ENCODE results near the gene PELI2. TPM values are rescaled to one million over a fixed set of nuclear protein-coding genes. Genes with fewer than 3 reads are reported as not detected.

The PELI2 gene
- total and polyA plus RNA-seq, 2 experiments from 2014 or later = 8.0 to 24.5 TPM

GRCh38 chr14:56224691-56225681 lies 106.8 kb downstream of the PELI2 start (continued):
- TF ChIP-seq ZNF462 (CRISPR knock-in tag; IDR thresholded peaks at IDR 0.05) = no peak

- H3K9me3 Mint-ChIP-seq = peaks cover 3% of the 10 kb centered on the region; the same call in 2 of the 3 replicates
- DNase-seq (ENCODE audit: low spot score) = no peak
- TF ChIP-seq NANOG (IDR thresholded peaks at IDR 0.05; ENCODE audit: borderline replicate concordance) (no peak), ZNF462 (CRISPR knock-in tag; IDR thresholded peaks at IDR 0.05) (no peak), ETS1 (IDR thresholded peaks at IDR 0.05) (no peak)
These were observed 117.2 kb downstream of the PELI2 start for GRCh38 chr14:56235388-56235787.

More at GRCh38 chr14:56235388-56235787, 117.2 kb downstream of the PELI2 start:
- no peak overlapping the region for H3K27ac ChIP-seq (ENCODE audit: low read depth)
- no peaks in the 10 kb centered on the region for H3K79me2 ChIP-seq (replicated peaks; ENCODE audit: insufficient read depth)
- peaks cover 5% of the 10 kb centered on the region; the same call in 1 of the 2 replicates for H3K4me1 ChIP-seq (ENCODE audit: insufficient read depth)
- no peak overlapping the region for H3K4me2 ChIP-seq
- no peak overlapping the region for H3K4me3 ChIP-seq
- H2AFZ ChIP-seq = no peak overlapping the region
- ATAC-seq = no peak
- H3K27ac Mint-ChIP-seq = no peak overlapping the region
- H3K27me3 ChIP-seq (ENCODE audit: insufficient read depth) = no peaks in the 10 kb centered on the region
- no peaks in the 10 kb centered on the region; the same call in 1 of the 3 replicates for H3K4me1 Mint-ChIP-seq
- 0 out of 3 replicates have a peak, but pooled peaks cover 1% of the 10 kb centered on the region for H3K36me3 Mint-ChIP-seq (ENCODE audit: low read depth)
- H3K9me2 ChIP-seq (ENCODE audit: insufficient read depth) = no peaks in the 10 kb centered on the region
- H3K36me3 ChIP-seq (ENCODE audit: insufficient read depth) = no peaks in the 10 kb centered on the region
- H4K20me1 ChIP-seq (replicated peaks; ENCODE audit: insufficient read depth) = no peaks in the 10 kb centered on the region; the same call in none of the 2 replicates
- no peaks in the 10 kb centered on the region for H3K27me3 Mint-ChIP-seq (ENCODE audit: insufficient read depth, low read depth, poor library complexity)
- no peak overlapping the region for H3K4me3 Mint-ChIP-seq
- no peaks in the 10 kb centered on the region for H3F3A ChIP-seq (replicated peaks; ENCODE audit: low read depth)

All from GM23338 (cell line).